ENCODE measurements around the gene RRP1B.

Gene RRP1B

DNA sequence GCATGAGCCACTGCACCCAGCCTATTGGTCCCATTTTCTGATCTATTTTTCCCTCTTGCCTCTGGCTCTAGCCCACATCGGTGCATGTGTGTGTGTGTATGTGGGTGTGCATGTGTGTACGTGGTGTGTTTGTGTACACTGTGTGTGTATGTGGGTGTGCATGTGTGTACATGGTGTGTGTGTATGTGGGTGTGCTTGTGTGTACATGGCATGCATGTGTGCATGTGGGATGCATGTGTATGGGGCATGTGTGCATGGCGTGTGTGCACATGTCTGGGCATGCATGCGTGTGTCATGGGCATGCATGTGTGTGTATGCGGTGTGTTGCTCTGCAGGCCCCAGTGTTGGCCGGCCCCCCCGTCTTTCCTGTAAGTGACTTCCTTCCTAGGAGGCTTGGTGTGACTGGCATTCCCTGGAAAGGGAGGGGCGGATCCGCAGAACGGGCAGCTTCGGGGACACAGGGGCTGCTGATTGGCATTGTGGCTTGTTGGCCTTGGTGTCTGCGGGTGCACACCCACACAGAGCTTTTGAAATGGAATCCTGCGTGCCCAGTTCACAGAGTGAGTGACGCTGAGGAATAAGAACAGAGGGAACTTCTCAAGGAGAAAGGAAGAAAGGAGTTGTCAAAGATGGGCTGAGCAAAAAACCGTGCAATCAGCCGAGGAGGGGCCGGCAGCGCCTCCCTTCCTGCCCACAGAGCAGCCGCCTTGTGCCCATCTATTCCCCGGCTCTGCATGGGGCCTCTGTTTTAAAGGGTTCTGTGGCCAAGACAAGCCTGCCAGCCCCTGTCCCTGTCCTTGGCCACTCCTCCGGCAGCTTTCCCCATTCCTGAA, 67.5 kb downstream of the RRP1B start:
- H3K27ac Mint-ChIP-seq: peak overlapping the region; percentile 88 to 93 (median 91)
- H3K27me3 Mint-ChIP-seq (ENCODE audit: low read depth): peaks cover 4% of the 10 kb centered on the region
- peaks cover 44% of the 10 kb centered on the region for H3K4me1 Mint-ChIP-seq
- no peaks in the 10 kb centered on the region for H3K36me3 Mint-ChIP-seq (ENCODE audit: low read depth)
- H3K9me3 Mint-ChIP-seq: no peaks in the 10 kb centered on the region
- peak overlapping the region; percentile 62 to 72 (median 69) for H3K4me3 Mint-ChIP-seq
- TF ChIP-seq, protein P1, sequence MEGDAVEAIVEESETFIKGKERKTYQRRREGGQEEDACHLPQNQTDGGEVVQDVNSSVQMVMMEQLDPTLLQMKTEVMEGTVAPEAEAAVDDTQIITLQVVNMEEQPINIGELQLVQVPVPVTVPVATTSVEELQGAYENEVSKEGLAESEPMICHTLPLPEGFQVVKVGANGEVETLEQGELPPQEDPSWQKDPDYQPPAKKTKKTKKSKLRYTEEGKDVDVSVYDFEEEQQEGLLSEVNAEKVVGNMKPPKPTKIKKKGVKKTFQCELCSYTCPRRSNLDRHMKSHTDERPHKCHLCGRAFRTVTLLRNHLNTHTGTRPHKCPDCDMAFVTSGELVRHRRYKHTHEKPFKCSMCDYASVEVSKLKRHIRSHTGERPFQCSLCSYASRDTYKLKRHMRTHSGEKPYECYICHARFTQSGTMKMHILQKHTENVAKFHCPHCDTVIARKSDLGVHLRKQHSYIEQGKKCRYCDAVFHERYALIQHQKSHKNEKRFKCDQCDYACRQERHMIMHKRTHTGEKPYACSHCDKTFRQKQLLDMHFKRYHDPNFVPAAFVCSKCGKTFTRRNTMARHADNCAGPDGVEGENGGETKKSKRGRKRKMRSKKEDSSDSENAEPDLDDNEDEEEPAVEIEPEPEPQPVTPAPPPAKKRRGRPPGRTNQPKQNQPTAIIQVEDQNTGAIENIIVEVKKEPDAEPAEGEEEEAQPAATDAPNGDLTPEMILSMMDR (IDR thresholded peaks at IDR 0.05; ENCODE audit: unreplicated experiment in 3 of 3): no peak

DNA sequence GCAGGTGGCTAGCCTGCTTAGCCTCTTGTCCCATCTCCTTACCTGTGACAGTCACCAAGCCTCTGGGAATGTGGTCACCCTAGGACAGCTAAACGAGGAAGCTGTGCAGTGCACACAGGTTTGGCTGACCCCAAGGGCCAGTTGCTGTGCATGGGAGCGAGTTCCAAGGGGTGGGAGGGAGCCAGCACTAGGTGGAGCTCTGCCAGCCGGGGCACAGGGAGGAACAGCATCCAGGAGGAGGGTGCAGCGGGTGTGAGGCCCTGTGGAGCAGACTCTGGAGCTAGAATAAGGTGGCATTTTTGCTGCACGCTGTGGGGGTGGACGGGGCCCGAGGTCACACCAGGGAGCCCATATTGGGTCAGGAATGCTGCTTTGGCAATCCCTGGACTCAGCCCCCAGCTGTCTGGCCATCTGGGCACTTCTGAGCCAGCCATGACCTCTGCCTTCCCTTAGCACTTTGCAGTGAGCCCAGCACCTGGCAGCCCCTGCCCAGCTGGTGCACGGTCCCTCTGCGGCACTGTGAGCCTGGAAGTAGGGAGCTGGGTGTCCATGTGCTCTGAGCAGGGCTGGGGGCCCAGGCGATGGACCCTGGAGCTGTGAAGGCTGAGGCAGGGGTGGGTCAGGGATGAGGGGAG, 68.3 kb downstream of the RRP1B start:
- H3K4me1 Mint-ChIP-seq: peaks cover 50% of the 10 kb centered on the region
- peak overlapping the region; percentile 83 to 94 (median 93) for H3K4me3 Mint-ChIP-seq
- H3K9me3 Mint-ChIP-seq: no peaks in the 10 kb centered on the region
- H3K36me3 Mint-ChIP-seq (ENCODE audit: low read depth): no peaks in the 10 kb centered on the region
- peaks cover 4% of the 10 kb centered on the region for H3K27me3 Mint-ChIP-seq (ENCODE audit: low read depth)
- TF ChIP-seq, protein P1 (IDR thresholded peaks at IDR 0.05; ENCODE audit: unreplicated experiment in 3 of 3): no peak
- H3K27ac Mint-ChIP-seq: peak overlapping the region; percentile 93 to 98 (median 96)

DNA sequence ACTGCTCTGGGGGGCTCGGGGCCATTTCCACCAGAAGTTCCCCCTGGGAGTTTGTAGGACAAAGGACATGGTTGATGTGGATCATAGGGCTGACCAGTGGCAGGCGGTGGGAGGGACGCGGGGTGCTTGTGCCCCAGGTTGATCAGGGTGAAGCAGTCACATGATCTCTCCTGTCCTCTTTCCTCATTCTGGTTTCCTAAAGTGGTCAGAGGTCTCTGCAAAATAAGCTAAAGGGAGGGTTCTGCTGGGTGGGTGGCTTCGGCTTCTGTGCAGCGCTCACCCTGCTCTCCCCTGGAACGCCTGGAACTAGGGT, 68.8 kb downstream of the RRP1B start:
- Mint-ChIP-seq H3K27ac (peak overlapping the region; percentile 93 to 98 (median 96)), H3K4me1 (peaks cover 50% of the 10 kb centered on the region), H3K9me3 (no peaks in the 10 kb centered on the region), H3K4me3 (peak overlapping the region; percentile 83 to 94 (median 93)), H3K36me3 (ENCODE audit: low read depth) (no peaks in the 10 kb centered on the region), H3K27me3 (ENCODE audit: low read depth) (peaks cover 4% of the 10 kb centered on the region)
- TF ChIP-seq, protein P1 (IDR thresholded peaks at IDR 0.05; ENCODE audit: unreplicated experiment in 3 of 3): no peak

DNA sequence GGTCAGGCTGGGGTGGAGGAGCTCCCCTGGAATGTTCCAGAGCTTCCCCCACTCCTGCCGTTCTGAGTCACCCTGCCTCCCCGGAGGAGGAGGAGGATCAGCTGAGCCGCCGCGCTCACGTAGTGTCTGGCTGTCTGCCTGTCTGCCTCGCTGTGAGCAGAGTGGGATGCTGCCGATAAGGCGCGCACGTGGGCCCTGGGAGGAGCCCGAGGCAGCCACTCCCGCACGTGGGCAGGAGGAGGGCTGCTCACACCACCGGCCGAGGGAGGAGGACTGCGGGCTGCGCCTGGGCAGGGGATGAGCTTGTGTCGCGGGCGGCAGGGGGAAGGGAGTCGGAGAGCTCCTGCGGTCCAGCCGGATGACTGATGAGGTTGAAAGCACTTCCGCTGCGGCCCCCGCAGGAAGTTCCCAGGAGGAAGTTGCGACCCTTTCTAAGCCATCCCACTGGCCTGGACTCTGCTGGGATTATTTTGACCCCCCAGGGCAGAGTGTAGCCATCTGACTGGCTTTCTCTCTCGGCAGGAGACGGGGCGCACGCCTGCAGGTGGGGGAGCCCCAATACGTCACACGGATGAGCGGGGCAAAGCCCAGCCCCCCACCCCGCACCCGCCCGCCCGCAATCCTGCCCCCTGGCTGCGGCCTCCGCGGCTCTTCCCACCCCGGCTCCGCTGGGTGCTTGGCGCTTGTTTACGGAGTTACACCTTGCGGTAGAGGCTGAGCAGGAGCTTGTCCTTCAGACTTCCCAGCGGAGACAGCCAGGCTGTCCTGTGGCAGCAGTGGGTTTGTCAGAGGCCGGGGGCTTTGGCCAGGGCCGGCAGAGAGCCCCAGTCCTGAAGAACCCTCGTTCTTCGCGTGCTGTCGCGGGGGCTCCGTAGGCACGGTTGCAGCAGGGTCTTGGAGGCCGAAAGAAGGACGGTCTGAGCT, 69.4 kb downstream of the RRP1B start:
- Mint-ChIP-seq H3K4me1 (peaks cover 56% of the 10 kb centered on the region), H3K9me3 (no peaks in the 10 kb centered on the region), H3K27ac (peak overlapping the region; percentile 93 to 98 (median 96)), H3K27me3 (ENCODE audit: low read depth) (peaks cover 4% of the 10 kb centered on the region), H3K4me3 (peak overlapping the region; percentile 83 to 94 (median 93)), H3K36me3 (ENCODE audit: low read depth) (no peaks in the 10 kb centered on the region)
- TF ChIP-seq, protein P1 (IDR thresholded peaks at IDR 0.05; ENCODE audit: unreplicated experiment in 3 of 3): peak; percentile 48 to 64 (median 51)

DNA sequence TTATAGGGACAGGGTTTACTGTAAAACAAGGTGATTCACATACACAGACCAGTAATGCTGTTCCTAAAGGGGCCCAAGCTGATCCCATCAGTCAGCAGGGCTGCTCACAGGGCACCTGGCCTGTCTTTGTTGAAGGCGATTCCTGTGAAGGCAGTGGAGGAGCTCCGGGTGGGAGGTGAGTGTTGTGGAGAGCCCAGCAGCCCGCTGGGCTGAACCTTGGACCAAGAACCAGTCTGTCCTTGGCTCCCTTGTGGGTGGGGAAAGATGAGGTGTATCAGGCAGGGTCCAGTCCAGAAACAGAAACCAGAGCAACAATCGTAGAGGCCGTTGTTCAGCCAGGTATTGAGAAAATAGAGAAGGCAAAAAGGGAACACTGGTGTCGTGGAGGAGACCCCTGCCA, 72.1 kb downstream of the RRP1B start:
- H3K4me1 Mint-ChIP-seq: peaks cover 61% of the 10 kb centered on the region
- H3K27ac Mint-ChIP-seq: peak overlapping the region; percentile 85 to 95 (median 89)
- no peaks in the 10 kb centered on the region for H3K36me3 Mint-ChIP-seq (ENCODE audit: low read depth)
- TF ChIP-seq, protein P1 (IDR thresholded peaks at IDR 0.05; ENCODE audit: unreplicated experiment in 3 of 3): no peak
- no peaks in the 10 kb centered on the region for H3K9me3 Mint-ChIP-seq
- peaks cover 8% of the 10 kb centered on the region for H3K27me3 Mint-ChIP-seq (ENCODE audit: low read depth)
- peak overlapping the region; percentile 49 to 73 (median 64) for H3K4me3 Mint-ChIP-seq
